Right atrium auricular region (tissue), 2 donors: Measurements from ENCODE around the gene NDUFA11. TPM values are rescaled to one million over a fixed set of nuclear protein-coding genes. Genes with fewer than 3 reads are reported as not detected.

Source experiments
- DNase-seq: peaks from one replicate; pipeline ENCODE4 v3.0.0-alpha.2; 2019; ENCODE audit warnings: low spot score
- H3K27ac ChIP-seq, 2 donors: fragments of 200-600 bp; sonication (generic); 1 replicate in 1 of 2; 2 replicates in 1 of 2; pipeline ENCODE4 v1.5.1; 2016 to 2019
- H3K27me3 ChIP-seq, 2 donors: fragments of 200-600 bp; sonication (generic); one replicate each; pipeline versions ENCODE4 v1.5.1 to v1.6.0; 2017 to 2019
- H3K36me3 ChIP-seq: fragments of 200-600 bp; sonication (generic); one replicate; pipeline ENCODE4 v1.5.1; 2016
- H3K4me1 ChIP-seq, 2 donors: fragments of 200-600 bp; sonication (generic); one replicate each; pipeline versions ENCODE4 v1.5.1 to v1.6.0; 2017 to 2019
- H3K4me3 ChIP-seq, 2 donors: fragments of 200-600 bp; sonication (generic); 1 replicate in 1 of 2; 2 replicates in 1 of 2; pipeline ENCODE4 v1.5.1; 2017 to 2019; ENCODE audit warnings: mild to moderate bottlenecking in 1 of 2, moderate library complexity in 1 of 2
- H3K9me3 ChIP-seq, 2 donors: fragments of 200-600 bp; sonication (generic); one replicate each; pipeline ENCODE4 v1.5.1; 2019
- total RNA-seq, 2 donors: library from RNA; depleted of rRNA; stranded (reverse); fragments of >200 nt; gene quantifications; one replicate each; pipeline ENCODE4 v1.1.0, GENCODE V29; 2016
- TF ChIP-seq, protein P1 (sequence below), 2 donors: fragments of 200-600 bp; sonication (generic); IDR thresholded peaks; one replicate each; pipeline ENCODE4 v1.5.1; 2019; ENCODE audit warnings: antibody characterized with exemption in 2 of 2

The NDUFA11 gene
- total RNA-seq, 2 donors from 2014 or later: 368 to 648 TPM

- TF ChIP-seq, protein P1, sequence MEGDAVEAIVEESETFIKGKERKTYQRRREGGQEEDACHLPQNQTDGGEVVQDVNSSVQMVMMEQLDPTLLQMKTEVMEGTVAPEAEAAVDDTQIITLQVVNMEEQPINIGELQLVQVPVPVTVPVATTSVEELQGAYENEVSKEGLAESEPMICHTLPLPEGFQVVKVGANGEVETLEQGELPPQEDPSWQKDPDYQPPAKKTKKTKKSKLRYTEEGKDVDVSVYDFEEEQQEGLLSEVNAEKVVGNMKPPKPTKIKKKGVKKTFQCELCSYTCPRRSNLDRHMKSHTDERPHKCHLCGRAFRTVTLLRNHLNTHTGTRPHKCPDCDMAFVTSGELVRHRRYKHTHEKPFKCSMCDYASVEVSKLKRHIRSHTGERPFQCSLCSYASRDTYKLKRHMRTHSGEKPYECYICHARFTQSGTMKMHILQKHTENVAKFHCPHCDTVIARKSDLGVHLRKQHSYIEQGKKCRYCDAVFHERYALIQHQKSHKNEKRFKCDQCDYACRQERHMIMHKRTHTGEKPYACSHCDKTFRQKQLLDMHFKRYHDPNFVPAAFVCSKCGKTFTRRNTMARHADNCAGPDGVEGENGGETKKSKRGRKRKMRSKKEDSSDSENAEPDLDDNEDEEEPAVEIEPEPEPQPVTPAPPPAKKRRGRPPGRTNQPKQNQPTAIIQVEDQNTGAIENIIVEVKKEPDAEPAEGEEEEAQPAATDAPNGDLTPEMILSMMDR (IDR thresholded peaks at IDR 0.05): no peak
- Histone ChIP-seq H3K27me3 (no peaks in the 10 kb centered on the region), H3K4me3 (no peak overlapping the region), H3K36me3 (peaks cover 85% of the 10 kb centered on the region), H3K4me1 (peaks cover 0 to 31% of the 10 kb centered on the region in 2 donors), H3K27ac (peak overlapping the region; percentile 75 to 77), H3K9me3 (no peaks in the 10 kb centered on the region)
- no peak for DNase-seq
Measured at GRCh38 chr19:5925830-5926427, 22.3 kb upstream of the NDUFA11 start.

GRCh38 chr19:5923356-5923755 lies 19.8 kb upstream of the NDUFA11 start:
- Histone ChIP-seq H3K27ac (no peak overlapping the region), H3K9me3 (no peaks in the 10 kb centered on the region), H3K36me3 (peaks cover 86% of the 10 kb centered on the region), H3K4me3 (no peak overlapping the region), H3K27me3 (no peaks in the 10 kb centered on the region), H3K4me1 (peaks cover 0 to 31% of the 10 kb centered on the region in 2 donors)
- TF ChIP-seq, protein P1 (IDR thresholded peaks at IDR 0.05): no peak
- no peak for DNase-seq

DNA sequence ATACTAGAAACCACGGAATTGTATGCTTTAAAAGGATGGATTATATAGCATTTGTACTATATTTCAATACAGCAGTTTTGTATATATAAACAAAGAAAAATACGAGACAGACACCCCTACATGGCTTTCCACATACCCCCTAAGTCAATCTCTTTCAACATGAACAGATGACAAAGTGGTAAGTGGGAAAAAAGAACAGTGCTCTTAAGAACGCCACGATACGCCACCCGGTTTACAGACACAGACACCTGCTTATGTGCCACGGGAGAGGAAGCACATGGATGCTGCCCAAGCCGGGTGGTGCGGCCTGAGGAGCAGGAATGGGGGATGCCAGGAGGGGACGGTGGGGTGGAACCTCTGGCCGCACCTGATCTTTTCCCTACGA lies 18.6 kb upstream of the NDUFA11 start:
- Histone ChIP-seq H3K9me3 (no peaks in the 10 kb centered on the region), H3K4me3 (no peak overlapping the region), H3K4me1 (peaks cover 0 to 21% of the 10 kb centered on the region in 2 donors), H3K27me3 (no peaks in the 10 kb centered on the region), H3K36me3 (peaks cover 87% of the 10 kb centered on the region), H3K27ac (no peak overlapping the region)
- TF ChIP-seq, protein P1 (IDR thresholded peaks at IDR 0.05): no peak
- no peak for DNase-seq

GRCh38 chr19:5921516-5922160 lies 18.0 kb upstream of the NDUFA11 start:
- Histone ChIP-seq H3K27me3 (no peaks in the 10 kb centered on the region), H3K4me1 (peaks cover 0 to 16% of the 10 kb centered on the region in 2 donors), H3K36me3 (peaks cover 92% of the 10 kb centered on the region), H3K4me3 (no peak overlapping the region), H3K27ac (no peak overlapping the region), H3K9me3 (no peaks in the 10 kb centered on the region)
- no peak for DNase-seq
- TF ChIP-seq, protein P1 (IDR thresholded peaks at IDR 0.05): no peak

DNA sequence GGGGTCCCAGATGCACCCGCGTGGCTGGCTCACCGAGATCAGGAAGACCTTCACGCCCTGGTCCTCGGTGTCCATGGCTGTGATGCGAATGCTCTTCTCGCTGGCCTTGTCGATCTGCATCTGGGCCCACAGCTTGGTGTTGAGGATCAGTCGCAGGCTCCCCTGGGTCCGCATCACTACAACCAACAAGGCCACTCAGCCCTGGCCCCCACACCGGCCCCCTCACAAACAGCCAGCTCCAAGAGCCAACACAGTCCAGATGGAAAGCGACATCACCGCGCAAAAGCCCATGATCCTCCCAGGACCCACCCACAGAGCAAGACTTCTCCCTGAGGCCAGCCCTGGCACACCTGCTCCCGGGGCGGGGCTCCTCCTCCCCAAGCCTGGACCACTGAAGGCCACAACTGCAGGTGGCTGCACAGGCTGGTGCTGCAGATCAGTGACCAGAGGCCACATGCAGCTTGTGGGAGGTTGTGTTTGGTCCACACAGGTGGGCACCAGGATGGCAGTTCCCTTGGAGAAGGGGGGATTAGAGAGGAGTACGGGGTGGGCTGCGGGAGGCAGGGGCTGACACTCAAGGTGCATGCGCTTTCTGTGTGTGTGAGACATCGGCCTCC lies 15.0 kb upstream of the NDUFA11 start:
- Histone ChIP-seq H3K4me3 (no peak overlapping the region), H3K4me1 (peaks cover 0 to 30% of the 10 kb centered on the region in 2 donors)
- no peak for DNase-seq

More for the DNA sequence above, 15.0 kb upstream of the NDUFA11 start:
- H3K9me3 ChIP-seq: no peaks in the 10 kb centered on the region
- no peak overlapping the region for H3K27ac ChIP-seq
- TF ChIP-seq, protein P1 (IDR thresholded peaks at IDR 0.05): no peak
- no peaks in the 10 kb centered on the region for H3K27me3 ChIP-seq
- peaks cover 77% of the 10 kb centered on the region for H3K36me3 ChIP-seq
